Tibial artery (tissue), 4 donors: ENCODE measurements around the gene TP53INP2.
"Not testable (repeated sequence)": the region's sequence is repeated elsewhere in the genome, so short reads cannot be mapped to it uniquely, and the experiment has no call there.

Experiments used
- DNase-seq, 2 donors: peaks; one replicate each; pipeline ENCODE4 v3.0.0-alpha.2; 2019
- H3K27ac ChIP-seq, 2 donors: fragments of 200-600 bp; sonication (generic) in 1 of 2; 1 replicate in 1 of 2; 2 replicates in 1 of 2; pipeline ENCODE4 v1.5.1; 2018 to 2019; ENCODE audit warnings: mild to moderate bottlenecking in 1 of 2
- H3K27me3 ChIP-seq, 2 donors: fragments of 200-600 bp; sonication (generic) in 1 of 2; one replicate each; pipeline versions ENCODE4 v1.5.1 to v1.6.0; 2016 to 2019
- H3K36me3 ChIP-seq, 3 donors: fragments of 200-600 bp; sonication (generic) in 2 of 3; one replicate each; pipeline ENCODE4 v1.5.1; 2016 to 2019; ENCODE audit warnings: mild to moderate bottlenecking in 2 of 3
- H3K4me1 ChIP-seq, 4 donors: fragments of 200-600 bp; sonication (generic) in 2 of 4; 1 replicate in 3 of 4; 2 replicates in 1 of 4; pipeline ENCODE4 v1.5.1; 2016 to 2019
- H3K4me3 ChIP-seq, 2 donors: fragments of 200-600 bp; sonication (generic) in 1 of 2; 1 replicate in 1 of 2; 2 replicates in 1 of 2; pipeline ENCODE4 v1.5.1; 2018 to 2019; ENCODE audit warnings: mild to moderate bottlenecking in 2 of 2
- H3K9me3 ChIP-seq, 3 donors: fragments of 200-600 bp; sonication (generic) in 1 of 3; one replicate each; pipeline ENCODE4 v1.5.1; 2016 to 2019
- CTCF ChIP-seq, 2 experiments: fragments of 200-600 bp in 1 of 2; fragments of 450-650 bp in 1 of 2; IDR thresholded peaks; one replicate each; pipeline ENCODE4 v1.5.1; 2017 to 2019; ENCODE audit warnings: antibody characterized with exemption in 2 of 2, mild to moderate bottlenecking in 1 of 2, moderate library complexity in 1 of 2
- intact Hi-C: fragments of 100-400 bp; cut with DNase I; formaldehyde crosslinking; loops from one replicate; pipeline ENCODE4 v1.15.0; 2023; ENCODE audit warnings: low total_unique reads

The TP53INP2 gene

GRCh38 chr20:34710861-34711574, 6.9 kb downstream of the TP53INP2 start:
- Histone ChIP-seq H3K27ac (peak overlapping the region in 1 of 2 donors; percentile 95), H3K4me1 (peaks cover 0 to 20% (median 9%) of the 10 kb centered on the region in 4 donors), H3K27me3 (no peaks in the 10 kb centered on the region), H3K4me3 (no peak overlapping the region), H3K36me3 (peaks cover 10 to 31% (median 28%) of the 10 kb centered on the region in 3 donors), H3K9me3 (no peaks in the 10 kb centered on the region)
- intact Hi-C loops = loop anchor here (5.0 kb wide), 1 partner anchor 409 kb away; the partner anchor contains the start of gene AHCY
- TF ChIP-seq CTCF (IDR thresholded peaks at IDR 0.05) = no peak
- no peak for DNase-seq

GRCh38 chr20:34711813-34712430, 7.8 kb downstream of the TP53INP2 start:
- intact Hi-C loops = loop anchor here (5.0 kb wide), 1 partner anchor 410 kb away; the partner anchor contains the start of gene AHCY
- peaks cover 11 to 39% (median 33%) of the 10 kb centered on the region in 3 donors for H3K36me3 ChIP-seq
- no peak overlapping the region for H3K27ac ChIP-seq
- no peaks in the 10 kb centered on the region for H3K9me3 ChIP-seq
- TF ChIP-seq CTCF (IDR thresholded peaks at IDR 0.05) = no peak
- DNase-seq = no peak
- H3K4me1 ChIP-seq = peaks cover 0 to 19% (median 8%) of the 10 kb centered on the region in 4 donors
- H3K4me3 ChIP-seq = no peak overlapping the region
- H3K27me3 ChIP-seq = no peaks in the 10 kb centered on the region

- Histone ChIP-seq H3K27ac (no peak overlapping the region), H3K36me3 (peaks cover 16 to 46% (median 35%) of the 10 kb centered on the region in 3 donors), H3K9me3 (no peaks in the 10 kb centered on the region), H3K27me3 (no peaks in the 10 kb centered on the region), H3K4me3 (no peak overlapping the region), H3K4me1 (peaks cover 0 to 19% (median 8%) of the 10 kb centered on the region in 4 donors)
- TF ChIP-seq CTCF (IDR thresholded peaks at IDR 0.05) = no peak
- DNase-seq = no peak
- intact Hi-C loops = loop anchor here (5.0 kb wide), 1 partner anchor 410 kb away; the partner anchor contains the start of gene AHCY
Measured at GRCh38 chr20:34712525-34713192, 8.5 kb downstream of the TP53INP2 start.

GRCh38 chr20:34713194-34713943, 9.2 kb downstream of the TP53INP2 start:
- no peaks in the 10 kb centered on the region for H3K9me3 ChIP-seq
- intact Hi-C loops = loop anchor here (5.0 kb wide), 1 partner anchor 411 kb away; the partner anchor contains the start of gene AHCY
- no peaks in the 10 kb centered on the region for H3K27me3 ChIP-seq
- no peak overlapping the region for H3K4me3 ChIP-seq
- no peak overlapping the region for H3K27ac ChIP-seq
- no peak for TF ChIP-seq CTCF (IDR thresholded peaks at IDR 0.05)
- H3K4me1 ChIP-seq = peaks cover 0 to 18% (median 8%) of the 10 kb centered on the region in 4 donors
- H3K36me3 ChIP-seq = peaks cover 16 to 46% (median 40%) of the 10 kb centered on the region in 3 donors
- no peak for DNase-seq

- not testable (repeated sequence) for H3K9me3 ChIP-seq, H3K27ac ChIP-seq, H3K27me3 ChIP-seq, H3K4me3 ChIP-seq, DNase-seq
- Histone ChIP-seq H3K4me1 (peaks cover 0 to 11% (median 4%) of the 10 kb centered on the region in 4 donors), H3K36me3 (peaks cover 16 to 47% (median 46%) of the 10 kb centered on the region in 3 donors)
- intact Hi-C loops = loop anchor here (5.0 kb wide), 1 partner anchor 412 kb away; the partner anchor contains the start of gene AHCY
Measured at GRCh38 chr20:34713944-34714515, 9.9 kb downstream of the TP53INP2 start.
